GM21526 (cell line): Measurements from ENCODE around the gene TRPM2.
"Not testable (repeated sequence)": the region's sequence is repeated elsewhere in the genome, so short reads cannot be mapped to it uniquely, and the experiment has no call there.

ENCODE experiments used
- ATAC-seq: cut with Tn5 transposase; IDR thresholded peaks from one replicate; pipeline ENCODE4 v1.9.1; 2021; ENCODE audit warnings: moderate library complexity; ENCODE audit not compliant: unreplicated experiment, low FRiP score

The TRPM2 gene

GRCh38 chr21:44405948-44406872 lies 52.8 kb downstream of the TRPM2 start:
- ATAC-seq, result no peak

- no peak for ATAC-seq
Measured at GRCh38 chr21:44406953-44407352, 53.5 kb downstream of the TRPM2 start.

- ATAC-seq, result no peak
Measured at GRCh38 chr21:44407493-44407892, 54.1 kb downstream of the TRPM2 start.

GRCh38 chr21:44408226-44408625 lies 54.8 kb downstream of the TRPM2 start:
- no peak for ATAC-seq

GRCh38 chr21:44413566-44414290 lies 60.3 kb downstream of the TRPM2 start:
- ATAC-seq, result no peak

GRCh38 chr21:44414291-44415072 lies 61.1 kb downstream of the TRPM2 start:
- no peak for ATAC-seq

- ATAC-seq, result no peak
Measured at GRCh38 chr21:44415073-44416025, 61.9 kb downstream of the TRPM2 start.

GRCh38 chr21:44416193-44416592 lies 62.8 kb downstream of the TRPM2 start:
- ATAC-seq, result no peak

GRCh38 chr21:44417621-44418107 lies 64.2 kb downstream of the TRPM2 start:
- ATAC-seq, result not testable (repeated sequence)

GRCh38 chr21:44418108-44418875 lies 64.9 kb downstream of the TRPM2 start:
- ATAC-seq, result no peak

- no peak for ATAC-seq
Measured at GRCh38 chr21:44418876-44419230, 65.4 kb downstream of the TRPM2 start.

GRCh38 chr21:44419679-44420078 lies 66.3 kb downstream of the TRPM2 start:
- no peak for ATAC-seq

GRCh38 chr21:44420416-44421205 lies 67.2 kb downstream of the TRPM2 start:
- ATAC-seq, result no peak

- no peak for ATAC-seq
Measured at GRCh38 chr21:44421901-44422840, 68.8 kb downstream of the TRPM2 start.

GRCh38 chr21:44423312-44423821 lies 69.9 kb downstream of the TRPM2 start:
- ATAC-seq, result no peak

- ATAC-seq, result no peak
Measured at GRCh38 chr21:44423941-44424607, 70.7 kb downstream of the TRPM2 start.
